ENCODE results near the gene NBL1. TPM values are rescaled to one million over a fixed set of nuclear protein-coding genes. Genes with fewer than 3 reads are reported as not detected.

NBL1 gene
- total RNA-seq, 5 donors from 2014 or later (not counting 1 experiment from before 2014, with no cell fraction given): 11.4 to 38.1 (median 13.7) TPM

DNA sequence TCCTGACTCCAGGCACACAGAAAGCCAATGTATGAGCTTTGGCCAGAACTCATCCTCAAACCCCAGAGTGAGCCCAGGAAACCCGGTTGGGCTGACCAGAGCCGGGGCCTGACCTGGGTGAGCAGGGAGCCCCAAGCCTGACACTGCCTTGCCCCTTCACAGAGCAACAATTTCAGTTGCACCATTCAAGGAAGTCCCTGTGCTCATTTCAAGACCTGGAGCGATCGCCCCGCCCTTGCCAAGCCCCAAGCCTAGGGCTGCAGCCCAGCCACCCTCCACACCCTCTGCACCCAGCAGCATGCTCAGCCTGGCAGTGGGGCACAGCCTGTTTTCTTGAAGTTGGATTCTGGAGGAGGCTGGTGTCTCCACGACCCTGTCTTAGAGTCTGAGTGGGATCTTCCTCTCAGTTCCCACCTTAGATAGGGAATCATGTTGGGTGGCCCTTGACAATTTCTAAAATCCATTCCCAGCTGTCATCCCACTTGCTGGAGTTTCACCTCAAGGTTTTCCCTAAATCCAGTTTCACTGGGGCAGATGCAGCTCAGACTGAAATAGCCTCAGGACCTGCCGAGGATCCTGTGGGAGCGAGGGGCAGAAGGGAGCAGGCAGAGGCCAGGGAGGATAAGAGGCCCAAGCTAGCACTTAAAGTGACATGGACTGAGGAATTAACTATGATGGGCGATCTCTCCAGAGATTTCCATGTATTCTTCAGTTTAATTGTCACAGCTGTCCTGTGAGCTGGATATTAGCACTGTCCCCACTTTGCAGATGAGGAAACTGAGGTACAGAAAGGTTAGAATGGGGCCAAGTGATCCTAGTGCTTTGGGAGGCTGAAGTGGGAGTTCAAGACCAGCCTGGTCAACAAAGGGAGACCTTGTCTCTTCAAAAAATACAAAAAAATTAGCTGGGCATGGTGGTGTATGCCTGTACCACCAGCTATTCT lies 2.5 kb downstream of the NBL1 start:
- POLR2A ChIA-PET: no interaction called here
- no peaks in the 10 kb centered on the region for H3K9me3 ChIP-seq
- H3K4me3 Mint-ChIP-seq: peak overlapping the region; percentile 85 to 97 (median 96)
- H3K4me1 ChIP-seq (ENCODE audit: control insufficient read depth in 1 of 2, extremely low read depth in 1 of 2, insufficient read depth in 2 of 2, low read length in 2 of 2): peaks cover 0 to 40% of the 10 kb centered on the region in 2 experiments
- ATAC-seq (replicated peaks in 1 of 4) (no peak), DNase-seq (no peak)
- H3K27ac Mint-ChIP-seq: peak overlapping the region; percentile 44 to 57
- H3K4me1 Mint-ChIP-seq: peaks cover 27 to 51% (median 27%) of the 10 kb centered on the region in 3 donors
- H3K27ac ChIP-seq (ENCODE audit: low read length): no peak overlapping the region
- no peak overlapping the region for H3K4me3 ChIP-seq (ENCODE audit: control insufficient read depth in 1 of 2, extremely low read depth in 1 of 2, low read length in 1 of 2)
- H3K27me3 ChIP-seq (replicated peaks in 1 of 2; ENCODE audit: control insufficient read depth in 2 of 2, extremely low read depth in 1 of 2, insufficient read depth in 2 of 2, low read length in 1 of 2): peaks cover 2 to 38% of the 10 kb centered on the region in 2 experiments
- H3K9me3 Mint-ChIP-seq: no peaks in the 10 kb centered on the region
- CTCF ChIA-PET: interaction anchor here in 1 of 2 donors (1.2 kb wide), 1 partner anchor 28 kb away, joined by 3 read pairs; no protein-coding TSS in a partner anchor
- WGBS (ENCODE audit: insufficient coverage): 83% methylated on average over 5 of the region's 9 CpGs
- no peaks in the 10 kb centered on the region for H3K36me3 Mint-ChIP-seq
- peaks cover 12 to 13% of the 10 kb centered on the region in 2 donors for H3K27me3 Mint-ChIP-seq
- no peaks in the 10 kb centered on the region for H3K36me3 ChIP-seq (ENCODE audit: control insufficient read depth in 2 of 2, extremely low read depth in 1 of 2, insufficient read depth in 1 of 2, low read length in 1 of 2)

DNA sequence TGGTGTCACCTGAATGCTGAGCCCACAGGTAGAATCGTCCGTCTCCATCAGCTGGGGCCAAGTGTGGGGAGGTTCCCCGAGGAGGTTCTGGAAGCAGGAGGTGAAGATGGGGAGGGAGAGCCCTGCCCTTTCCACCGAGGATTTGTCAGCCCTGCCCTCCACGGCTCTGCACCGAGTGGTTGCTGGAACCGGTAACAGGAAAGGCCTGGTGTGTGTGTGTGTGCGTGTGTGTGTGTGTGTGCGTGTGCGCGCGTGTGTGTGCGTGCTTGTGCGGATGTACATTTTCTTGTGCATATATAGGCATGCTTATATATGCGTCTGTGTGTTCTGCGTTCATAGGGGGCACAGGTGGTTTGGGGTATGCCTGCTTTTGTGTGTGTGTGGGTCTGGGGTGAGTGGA lies 3.5 kb downstream of the NBL1 start:
- peak in 1 of 4 experiments; percentile 4 for ATAC-seq (replicated peaks in 1 of 4)
- CTCF ChIA-PET: no interaction called here

DNA sequence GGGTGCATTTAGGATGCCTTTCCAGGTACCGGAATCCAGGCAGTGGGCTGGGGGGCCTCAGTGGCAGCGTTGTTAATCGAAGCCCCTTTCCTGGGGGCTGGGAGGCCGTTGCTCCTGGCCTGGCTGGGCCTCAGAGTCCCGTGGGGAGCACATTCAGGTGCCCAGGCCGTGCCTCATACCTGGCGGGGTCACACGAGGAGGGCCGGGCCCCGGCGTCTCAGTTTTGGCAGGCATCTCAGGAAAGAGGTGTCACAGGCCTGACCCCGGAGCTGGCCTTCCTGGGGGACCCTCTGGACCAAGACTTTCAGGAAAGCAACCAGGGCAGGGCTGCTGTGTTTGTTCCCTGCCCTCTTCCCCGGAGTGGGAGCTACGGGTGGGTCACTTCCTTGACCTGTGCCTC lies 4.1 kb downstream of the NBL1 start:
- H3K4me1 ChIP-seq (ENCODE audit: control insufficient read depth in 1 of 2, extremely low read depth in 1 of 2, insufficient read depth in 2 of 2, low read length in 2 of 2): peaks cover 0 to 38% of the 10 kb centered on the region in 2 experiments
- H3K27me3 ChIP-seq (replicated peaks in 1 of 2; ENCODE audit: control insufficient read depth in 2 of 2, extremely low read depth in 1 of 2, insufficient read depth in 2 of 2, low read length in 1 of 2): peaks cover 0 to 31% of the 10 kb centered on the region in 2 experiments
- no peaks in the 10 kb centered on the region for H3K9me3 ChIP-seq
- Mint-ChIP-seq H3K9me3 (no peaks in the 10 kb centered on the region), H3K36me3 (no peaks in the 10 kb centered on the region), H3K4me3 (no peak overlapping the region), H3K27ac (peak overlapping the region in 1 of 2 donors; percentile 57), H3K27me3 (peaks cover 3 to 6% of the 10 kb centered on the region in 2 donors), H3K4me1 (peaks cover 24 to 45% (median 24%) of the 10 kb centered on the region in 3 donors)
- ATAC-seq (replicated peaks in 1 of 4): no peak
- no peaks in the 10 kb centered on the region for H3K36me3 ChIP-seq (ENCODE audit: control insufficient read depth in 2 of 2, extremely low read depth in 1 of 2, insufficient read depth in 1 of 2, low read length in 1 of 2)
- no peak for DNase-seq
- no peak overlapping the region for H3K4me3 ChIP-seq (ENCODE audit: control insufficient read depth in 1 of 2, extremely low read depth in 1 of 2, low read length in 1 of 2)
- ChIA-PET CTCF (interaction anchor here in 1 of 2 donors (0.7 kb wide), 1 partner anchor 711 kb away, joined by 7 read pairs; no protein-coding TSS in a partner anchor), POLR2A (no interaction called here)
- H3K27ac ChIP-seq (ENCODE audit: low read length): no peak overlapping the region
- WGBS (ENCODE audit: insufficient coverage): 83% methylated on average over 14 of the region's 14 CpGs

More for the DNA sequence above, 3.5 kb downstream of the NBL1 start:
- Histone ChIP-seq H3K27ac (ENCODE audit: low read length) (no peak overlapping the region), H3K4me1 (ENCODE audit: control insufficient read depth in 1 of 2, extremely low read depth in 1 of 2, insufficient read depth in 2 of 2, low read length in 2 of 2) (peaks cover 0 to 40% of the 10 kb centered on the region in 2 experiments), H3K27me3 (replicated peaks in 1 of 2; ENCODE audit: control insufficient read depth in 2 of 2, extremely low read depth in 1 of 2, insufficient read depth in 2 of 2, low read length in 1 of 2) (peaks cover 1 to 37% of the 10 kb centered on the region in 2 experiments), H3K9me3 (no peaks in the 10 kb centered on the region), H3K36me3 (ENCODE audit: control insufficient read depth in 2 of 2, extremely low read depth in 1 of 2, insufficient read depth in 1 of 2, low read length in 1 of 2) (no peaks in the 10 kb centered on the region), H3K4me3 (ENCODE audit: control insufficient read depth in 1 of 2, extremely low read depth in 1 of 2, low read length in 1 of 2) (no peak overlapping the region)
- POLR2A ChIA-PET: no interaction called here
- Mint-ChIP-seq H3K4me3 (peak overlapping the region in 1 of 3 donors; percentile 97), H3K27me3 (peaks cover 7 to 12% of the 10 kb centered on the region in 2 donors), H3K27ac (peak overlapping the region; percentile 13 to 57), H3K4me1 (peaks cover 27 to 51% (median 27%) of the 10 kb centered on the region in 3 donors), H3K36me3 (no peaks in the 10 kb centered on the region), H3K9me3 (no peaks in the 10 kb centered on the region)
- peak in 20 of 35 experiments; percentile 18 to 54 (median 36) for DNase-seq
- 22% methylated on average over 8 of the region's 16 CpGs for WGBS (ENCODE audit: insufficient coverage)

DNA sequence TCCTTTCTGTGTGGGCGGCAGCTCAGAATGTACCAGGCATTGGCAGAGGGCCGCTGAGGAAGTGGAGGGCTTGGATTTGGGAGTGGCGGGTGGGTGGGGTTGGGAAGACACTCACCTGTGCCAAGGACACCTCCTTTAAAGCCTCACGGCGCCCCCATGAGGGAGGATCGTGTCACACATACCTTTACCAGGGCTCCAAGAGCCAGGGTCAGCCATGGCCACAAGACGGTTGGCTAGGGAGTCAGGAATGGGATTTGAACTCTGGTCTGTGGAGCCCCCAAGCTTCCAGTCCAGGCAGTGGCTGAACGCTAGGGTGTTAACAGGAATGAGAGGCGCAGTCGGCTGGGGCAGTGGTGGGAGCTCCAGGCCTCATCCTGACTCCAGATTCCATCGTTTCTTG lies 4.6 kb downstream of the NBL1 start:
- ChIA-PET CTCF (interaction anchor here in 1 of 2 donors (0.7 kb wide), 1 partner anchor 710 kb away, joined by 7 read pairs; no protein-coding TSS in a partner anchor), POLR2A (no interaction called here)
- Mint-ChIP-seq H3K4me3 (no peak overlapping the region), H3K4me1 (peaks cover 21 to 42% (median 23%) of the 10 kb centered on the region in 3 donors), H3K27ac (no peak overlapping the region), H3K9me3 (no peaks in the 10 kb centered on the region), H3K36me3 (no peaks in the 10 kb centered on the region), H3K27me3 (peaks cover 3% of the 10 kb centered on the region in 2 donors)
- Histone ChIP-seq H3K9me3 (no peaks in the 10 kb centered on the region), H3K27ac (ENCODE audit: low read length) (no peak overlapping the region), H3K4me1 (ENCODE audit: control insufficient read depth in 1 of 2, extremely low read depth in 1 of 2, insufficient read depth in 2 of 2, low read length in 2 of 2) (peaks cover 0 to 36% of the 10 kb centered on the region in 2 experiments), H3K36me3 (ENCODE audit: control insufficient read depth in 2 of 2, extremely low read depth in 1 of 2, insufficient read depth in 1 of 2, low read length in 1 of 2) (no peaks in the 10 kb centered on the region), H3K27me3 (replicated peaks in 1 of 2; ENCODE audit: control insufficient read depth in 2 of 2, extremely low read depth in 1 of 2, insufficient read depth in 2 of 2, low read length in 1 of 2) (peaks cover 0 to 26% of the 10 kb centered on the region in 2 experiments), H3K4me3 (ENCODE audit: control insufficient read depth in 1 of 2, extremely low read depth in 1 of 2, low read length in 1 of 2) (no peak overlapping the region)
- ATAC-seq (replicated peaks in 1 of 4) (no peak), DNase-seq (no peak)
- 97% methylated on average over 7 of the region's 11 CpGs for WGBS (ENCODE audit: insufficient coverage)

DNA sequence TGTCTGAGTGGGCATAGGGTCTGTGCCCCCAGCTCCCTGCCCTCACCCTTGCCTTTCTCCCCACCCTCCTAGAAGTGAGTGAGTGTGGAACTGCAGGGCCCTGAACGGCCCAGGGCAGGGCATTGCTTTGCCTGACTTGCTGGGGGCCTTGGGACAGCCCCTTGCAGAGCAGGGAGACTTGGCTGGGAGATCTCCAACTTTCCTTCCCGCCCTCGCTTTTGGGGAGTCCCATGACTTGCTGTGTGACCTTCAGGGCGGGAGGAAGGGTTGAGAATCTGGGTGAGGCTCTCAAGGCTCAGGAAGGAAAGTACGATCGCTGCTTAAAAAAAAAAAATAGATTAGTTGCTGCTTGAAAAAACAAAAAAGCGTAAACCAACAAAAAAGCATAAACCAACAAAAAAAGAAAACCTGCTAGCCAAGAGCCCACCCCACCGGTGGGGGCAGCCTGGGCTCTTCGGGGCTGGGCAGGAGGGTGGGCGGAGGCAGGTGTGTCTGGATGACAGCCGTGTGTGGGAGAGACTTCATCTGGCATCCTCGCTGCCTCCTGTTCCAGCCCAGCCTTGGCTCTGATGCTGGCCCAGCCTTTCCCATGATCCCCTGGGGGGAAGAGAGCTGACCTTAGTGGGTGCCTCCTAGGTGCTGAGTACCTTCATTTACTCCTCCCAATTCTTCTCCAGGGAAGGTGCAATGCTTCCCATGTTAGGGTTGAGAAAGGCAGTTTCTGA lies 6.5 kb downstream of the NBL1 start:
- no peaks in the 10 kb centered on the region for H3K36me3 Mint-ChIP-seq
- ChIA-PET POLR2A (no interaction called here), CTCF (interaction anchor here (0.6 to 1.1 kb wide), 9 partner anchors 10 to 506 kb away, joined by 3 to 5 read pairs (median 3); no protein-coding TSS in a partner anchor)
- H3K36me3 ChIP-seq (ENCODE audit: control insufficient read depth in 2 of 2, extremely low read depth in 1 of 2, insufficient read depth in 1 of 2, low read length in 1 of 2): no peaks in the 10 kb centered on the region
- no peak overlapping the region for H3K27ac ChIP-seq (ENCODE audit: low read length)
- H3K4me3 ChIP-seq (ENCODE audit: control insufficient read depth in 1 of 2, extremely low read depth in 1 of 2, low read length in 1 of 2): no peak overlapping the region
- DNase-seq (no peak), ATAC-seq (replicated peaks in 1 of 4) (no peak)
- H3K4me3 Mint-ChIP-seq: no peak overlapping the region
- peaks cover 15 to 42% (median 26%) of the 10 kb centered on the region in 3 donors for H3K4me1 Mint-ChIP-seq
- WGBS (ENCODE audit: insufficient coverage): 47% methylated on average over 3 of the region's 12 CpGs
- H3K27me3 ChIP-seq (replicated peaks in 1 of 2; ENCODE audit: control insufficient read depth in 2 of 2, extremely low read depth in 1 of 2, insufficient read depth in 2 of 2, low read length in 1 of 2): peaks cover 0 to 22% of the 10 kb centered on the region in 2 experiments
- peaks cover 0 to 3% of the 10 kb centered on the region in 2 donors for H3K27me3 Mint-ChIP-seq
- H3K9me3 Mint-ChIP-seq: no peaks in the 10 kb centered on the region
- H3K9me3 ChIP-seq: no peaks in the 10 kb centered on the region
- H3K27ac Mint-ChIP-seq: no peak overlapping the region
- peaks cover 0 to 28% of the 10 kb centered on the region in 2 experiments for H3K4me1 ChIP-seq (ENCODE audit: control insufficient read depth in 1 of 2, extremely low read depth in 1 of 2, insufficient read depth in 2 of 2, low read length in 2 of 2)

Measured in T-cell (primary cell).